Measurements from ENCODE around the gene P2RY4.

DNA sequence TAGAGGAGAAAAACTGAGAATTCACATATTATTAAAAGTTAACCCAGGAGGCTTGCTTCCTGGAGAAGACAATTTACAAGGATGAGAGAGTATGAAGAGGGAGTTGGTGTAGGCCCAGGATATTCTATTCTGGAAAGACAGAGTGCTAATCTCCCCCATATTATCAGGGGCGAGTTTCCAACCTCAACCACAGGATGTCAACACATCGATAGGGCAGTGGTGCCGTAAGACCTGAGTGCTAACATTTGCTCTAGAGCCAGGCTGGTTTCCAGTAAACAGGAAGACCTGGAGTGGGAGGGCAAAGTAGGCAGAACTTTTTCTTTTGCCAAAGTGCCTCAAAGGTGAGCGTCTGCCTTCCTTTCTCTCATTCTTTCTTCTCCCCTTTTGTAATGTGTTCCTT is 28.3 kb downstream of the P2RY4 start:
- TF ChIP-seq, protein P1, sequence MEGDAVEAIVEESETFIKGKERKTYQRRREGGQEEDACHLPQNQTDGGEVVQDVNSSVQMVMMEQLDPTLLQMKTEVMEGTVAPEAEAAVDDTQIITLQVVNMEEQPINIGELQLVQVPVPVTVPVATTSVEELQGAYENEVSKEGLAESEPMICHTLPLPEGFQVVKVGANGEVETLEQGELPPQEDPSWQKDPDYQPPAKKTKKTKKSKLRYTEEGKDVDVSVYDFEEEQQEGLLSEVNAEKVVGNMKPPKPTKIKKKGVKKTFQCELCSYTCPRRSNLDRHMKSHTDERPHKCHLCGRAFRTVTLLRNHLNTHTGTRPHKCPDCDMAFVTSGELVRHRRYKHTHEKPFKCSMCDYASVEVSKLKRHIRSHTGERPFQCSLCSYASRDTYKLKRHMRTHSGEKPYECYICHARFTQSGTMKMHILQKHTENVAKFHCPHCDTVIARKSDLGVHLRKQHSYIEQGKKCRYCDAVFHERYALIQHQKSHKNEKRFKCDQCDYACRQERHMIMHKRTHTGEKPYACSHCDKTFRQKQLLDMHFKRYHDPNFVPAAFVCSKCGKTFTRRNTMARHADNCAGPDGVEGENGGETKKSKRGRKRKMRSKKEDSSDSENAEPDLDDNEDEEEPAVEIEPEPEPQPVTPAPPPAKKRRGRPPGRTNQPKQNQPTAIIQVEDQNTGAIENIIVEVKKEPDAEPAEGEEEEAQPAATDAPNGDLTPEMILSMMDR (IDR thresholded peaks at IDR 0.05) = no peak
- TF ChIP-seq POLR2A (IDR thresholded peaks at IDR 0.05) (no peak), EP300 (IDR thresholded peaks at IDR 0.05) (no peak)
